Measurements from ENCODE around the gene ADARB2.

The ADARB2 gene

GRCh38 chr10:1595726-1596125, 141.6 kb downstream of the ADARB2 start:
- DNase-seq (ENCODE audit: low read depth) = no peak

GRCh38 chr10:1595242-1595600, 142.1 kb downstream of the ADARB2 start:
- DNase-seq (ENCODE audit: low read depth) = no peak

GRCh38 chr10:1594372-1595241, 142.7 kb downstream of the ADARB2 start:
- no peak for DNase-seq (ENCODE audit: low read depth)

DNA sequence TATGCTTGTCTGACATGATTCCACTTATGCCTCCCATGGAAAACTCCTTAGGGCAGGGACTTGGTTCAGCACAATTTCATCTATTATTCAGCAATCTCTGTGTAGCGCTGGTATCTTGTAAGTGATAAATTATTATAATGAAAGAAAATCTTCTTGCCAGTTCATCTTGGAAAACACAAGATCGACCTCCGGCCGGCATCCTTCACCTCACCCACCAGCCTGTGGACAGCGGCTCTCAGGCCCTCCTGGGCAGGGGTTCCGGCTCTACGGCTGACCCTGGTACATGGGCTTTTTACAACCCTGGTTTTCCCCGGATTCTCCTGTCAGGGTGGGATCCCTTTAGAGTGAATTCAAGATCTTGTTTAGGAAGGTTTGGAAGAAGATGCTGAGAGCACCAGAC, 145.6 kb downstream of the ADARB2 start:
- DNase-seq (ENCODE audit: low read depth) = no peak

DNA sequence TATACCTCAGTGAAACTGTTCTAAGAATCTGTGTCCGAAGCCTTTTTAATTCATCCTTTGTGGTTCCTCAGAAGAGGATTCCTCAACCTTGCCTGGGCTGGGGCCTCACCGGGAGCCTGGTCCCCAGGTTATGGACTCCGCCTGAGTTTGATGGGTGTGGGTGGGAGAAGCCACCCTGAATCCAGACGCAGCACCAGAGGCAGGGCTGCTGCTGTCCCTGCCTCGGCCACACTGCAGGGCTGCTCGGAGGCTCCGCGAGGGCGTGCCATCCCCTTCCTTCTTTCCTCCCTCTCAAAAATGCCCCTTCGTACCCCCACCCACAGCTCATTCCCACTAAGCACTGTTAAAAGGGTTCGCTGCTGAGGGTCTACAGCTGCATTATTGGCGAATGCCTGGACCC, 146.3 kb downstream of the ADARB2 start:
- no peak for DNase-seq (ENCODE audit: low read depth)

- DNase-seq (ENCODE audit: low read depth) = no peak
Measured at GRCh38 chr10:1589257-1589656, 148.1 kb downstream of the ADARB2 start.

GRCh38 chr10:1582739-1583138, 154.6 kb downstream of the ADARB2 start:
- DNase-seq (ENCODE audit: low read depth) = no peak

DNA sequence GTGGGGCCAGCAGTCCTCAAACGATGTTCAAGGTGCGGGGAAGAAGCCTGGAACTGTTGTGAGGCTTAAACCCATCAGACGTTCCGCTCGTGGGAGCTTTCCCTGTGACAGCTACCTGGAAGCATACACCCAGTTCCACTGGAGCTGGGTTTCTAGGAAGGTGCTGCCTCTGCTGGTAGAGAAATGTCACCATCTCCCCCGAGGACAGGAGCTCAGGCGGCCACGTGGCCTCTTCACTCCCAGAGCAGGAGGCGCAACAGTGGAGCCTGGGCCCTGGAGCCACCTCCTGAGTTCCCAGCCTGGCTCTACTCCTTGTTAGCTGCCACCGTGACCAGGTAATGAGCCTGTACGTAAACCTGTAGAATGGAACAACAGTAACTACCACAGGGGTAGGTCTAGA, 156.1 kb downstream of the ADARB2 start:
- DNase-seq (ENCODE audit: low read depth) = no peak

DNA sequence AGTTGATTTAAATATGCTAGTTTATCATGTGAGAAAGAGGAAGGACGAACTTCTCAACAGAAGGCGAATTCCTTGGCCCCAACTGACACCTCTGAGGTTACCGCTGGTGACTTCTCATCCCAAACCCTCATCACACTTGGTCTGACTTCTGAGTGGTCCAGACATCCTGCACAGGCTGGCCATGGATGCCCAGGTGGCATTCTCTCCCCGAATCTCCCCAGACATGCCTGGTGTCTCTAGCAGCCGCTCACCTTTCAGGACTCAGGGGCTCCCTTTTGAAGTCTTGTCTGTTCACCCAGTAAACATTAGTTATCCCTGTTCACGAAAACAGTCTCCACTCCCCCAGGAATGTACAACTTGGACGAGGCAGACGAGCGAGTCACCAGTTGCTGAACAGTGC, 157.7 kb downstream of the ADARB2 start:
- no peak for DNase-seq (ENCODE audit: low read depth)

DNA sequence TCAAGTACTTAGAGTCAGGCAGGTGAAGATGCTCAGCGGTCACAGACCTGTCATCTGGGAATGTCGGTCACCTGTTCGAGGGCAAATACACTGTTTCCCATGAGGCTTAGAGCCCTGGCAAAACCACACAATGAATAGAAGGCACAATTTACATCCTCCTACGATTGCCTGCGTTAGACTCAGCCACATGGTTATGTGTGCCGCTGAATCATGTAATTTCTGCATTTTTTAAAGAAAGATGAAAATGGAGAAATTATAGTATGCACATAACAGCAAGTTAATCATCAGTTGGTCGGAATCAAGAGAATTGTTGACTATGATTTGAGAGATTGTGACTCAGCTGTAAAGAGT, 158.2 kb downstream of the ADARB2 start:
- DNase-seq (ENCODE audit: low read depth) = no peak

DNA sequence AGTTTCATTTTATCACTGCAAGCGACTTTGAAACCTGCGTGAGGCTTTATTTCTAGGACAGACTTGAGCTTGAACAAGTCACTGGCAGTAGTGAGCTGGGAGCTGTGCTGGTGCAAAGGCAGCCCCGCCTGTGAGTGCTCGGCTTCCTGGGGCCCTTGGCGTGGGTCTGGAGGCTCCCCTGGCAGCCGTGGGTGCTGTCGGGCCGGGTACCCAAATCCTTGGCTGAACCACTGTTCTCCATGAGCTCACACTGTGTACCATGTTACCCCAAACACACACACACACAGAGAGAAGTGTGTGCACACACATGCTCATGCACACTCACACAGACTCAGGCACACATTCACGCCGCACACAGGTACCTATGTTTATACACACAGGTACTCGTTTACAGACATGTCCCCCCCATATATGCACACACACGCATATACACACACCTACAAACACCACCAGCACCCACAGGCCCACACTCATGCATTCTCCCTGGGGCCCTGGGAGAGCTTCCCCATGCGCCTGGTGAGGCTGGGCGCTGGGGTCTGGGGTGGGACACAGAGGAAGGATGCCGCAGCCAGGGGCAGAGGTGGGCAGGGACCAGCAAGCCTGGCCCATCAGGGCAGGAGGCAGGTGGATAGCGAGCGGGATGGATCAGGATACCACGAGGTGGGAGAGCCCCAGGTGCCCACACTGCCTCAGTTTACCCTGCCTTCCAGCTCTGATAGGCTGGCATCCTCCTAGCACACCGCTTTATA, 158.8 kb downstream of the ADARB2 start:
- no peak for DNase-seq (ENCODE audit: low read depth)

DNA sequence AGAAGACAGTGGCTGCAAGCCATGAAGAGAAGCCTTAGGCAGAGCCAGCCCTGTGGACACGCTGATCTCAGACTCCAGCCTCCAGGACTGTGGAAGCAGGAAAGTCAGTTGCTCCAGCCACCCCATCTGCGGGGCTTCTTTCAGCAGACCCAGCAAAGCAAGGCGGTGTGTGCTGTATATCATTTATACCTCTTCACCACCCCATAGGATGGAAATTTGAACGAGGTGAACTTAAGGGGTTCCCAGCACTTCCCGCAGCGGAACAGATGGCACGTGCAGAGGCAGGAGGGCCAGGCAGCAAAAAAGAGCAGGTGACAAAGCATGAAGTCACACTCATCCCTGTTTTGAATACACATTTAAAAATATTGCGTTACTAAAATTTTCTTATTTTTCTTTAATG, 159.4 kb downstream of the ADARB2 start:
- no peak for DNase-seq (ENCODE audit: low read depth)

GRCh38 chr10:1577373-1577770, 160.0 kb downstream of the ADARB2 start:
- no peak for DNase-seq (ENCODE audit: low read depth)

DNA sequence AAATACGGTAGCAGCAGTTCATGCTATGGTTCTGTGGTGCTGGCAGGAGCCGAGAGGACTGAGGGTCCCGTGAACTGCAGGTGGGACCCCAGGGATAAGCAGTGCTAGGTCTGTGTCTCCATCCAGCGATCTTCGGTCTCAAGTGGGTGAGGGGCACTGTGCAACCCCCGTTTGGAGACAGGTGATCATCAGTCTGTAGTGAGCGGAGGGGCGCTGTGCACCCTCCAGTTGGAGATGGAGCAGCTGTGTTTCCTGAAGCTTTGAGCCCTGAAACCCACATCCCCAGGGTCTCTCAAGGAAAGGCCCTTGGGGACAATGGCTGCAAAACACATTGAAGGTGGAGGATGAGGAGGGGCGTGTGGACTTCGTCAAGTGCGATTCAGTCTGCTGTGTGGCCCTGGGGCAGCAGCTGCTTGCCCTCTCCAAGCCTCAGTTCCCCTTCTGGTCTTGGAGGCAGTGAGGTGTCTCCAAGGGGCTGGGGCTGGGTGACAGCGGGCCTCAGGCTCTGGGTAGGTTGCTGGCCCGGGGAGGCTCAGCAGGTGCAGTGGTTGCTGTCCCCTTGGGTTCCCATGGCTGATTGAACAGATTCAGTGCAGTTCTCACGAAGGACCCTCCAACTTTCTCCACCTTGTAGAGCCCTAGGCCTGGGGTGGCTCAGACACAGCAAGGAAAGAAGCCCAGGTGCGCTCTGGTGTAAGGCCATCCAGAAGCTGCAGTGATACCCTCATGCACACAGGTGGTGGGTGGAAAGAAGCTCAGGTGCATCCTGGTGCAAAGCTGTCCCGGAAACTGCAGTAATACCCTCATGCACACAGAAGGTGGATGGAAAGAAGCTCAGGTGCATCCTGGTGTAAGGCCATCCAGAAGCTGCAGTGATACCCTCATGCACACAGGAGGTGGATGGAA, 160.6 kb downstream of the ADARB2 start:
- DNase-seq (ENCODE audit: low read depth) = no peak

GRCh38 chr10:1575481-1576244, 161.7 kb downstream of the ADARB2 start:
- DNase-seq (ENCODE audit: low read depth) = no peak

GRCh38 chr10:1574719-1575118, 162.6 kb downstream of the ADARB2 start:
- DNase-seq (ENCODE audit: low read depth) = no peak

DNA sequence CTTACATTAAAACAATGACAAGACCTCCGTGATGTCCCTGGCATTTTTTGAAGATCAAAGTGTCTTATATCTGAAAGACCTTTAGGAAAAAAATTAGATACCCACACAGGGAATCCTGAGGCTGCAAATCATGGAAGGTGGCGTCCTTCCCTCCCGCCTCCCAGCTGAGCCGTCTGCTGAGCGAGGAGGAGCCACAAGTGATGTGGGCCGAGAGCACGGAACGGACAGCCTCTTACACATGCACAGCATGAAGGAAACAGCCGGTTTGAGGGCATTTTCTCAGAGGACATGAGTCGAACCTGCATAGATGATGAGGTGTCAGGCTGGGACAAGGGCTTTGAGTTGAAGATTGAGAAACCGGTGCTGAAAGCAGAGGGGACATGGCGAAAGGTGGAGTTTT, 163.3 kb downstream of the ADARB2 start:
- no peak for DNase-seq (ENCODE audit: low read depth)

GRCh38 chr10:1573334-1573969, 163.9 kb downstream of the ADARB2 start:
- DNase-seq (ENCODE audit: low read depth) = no peak

DNA sequence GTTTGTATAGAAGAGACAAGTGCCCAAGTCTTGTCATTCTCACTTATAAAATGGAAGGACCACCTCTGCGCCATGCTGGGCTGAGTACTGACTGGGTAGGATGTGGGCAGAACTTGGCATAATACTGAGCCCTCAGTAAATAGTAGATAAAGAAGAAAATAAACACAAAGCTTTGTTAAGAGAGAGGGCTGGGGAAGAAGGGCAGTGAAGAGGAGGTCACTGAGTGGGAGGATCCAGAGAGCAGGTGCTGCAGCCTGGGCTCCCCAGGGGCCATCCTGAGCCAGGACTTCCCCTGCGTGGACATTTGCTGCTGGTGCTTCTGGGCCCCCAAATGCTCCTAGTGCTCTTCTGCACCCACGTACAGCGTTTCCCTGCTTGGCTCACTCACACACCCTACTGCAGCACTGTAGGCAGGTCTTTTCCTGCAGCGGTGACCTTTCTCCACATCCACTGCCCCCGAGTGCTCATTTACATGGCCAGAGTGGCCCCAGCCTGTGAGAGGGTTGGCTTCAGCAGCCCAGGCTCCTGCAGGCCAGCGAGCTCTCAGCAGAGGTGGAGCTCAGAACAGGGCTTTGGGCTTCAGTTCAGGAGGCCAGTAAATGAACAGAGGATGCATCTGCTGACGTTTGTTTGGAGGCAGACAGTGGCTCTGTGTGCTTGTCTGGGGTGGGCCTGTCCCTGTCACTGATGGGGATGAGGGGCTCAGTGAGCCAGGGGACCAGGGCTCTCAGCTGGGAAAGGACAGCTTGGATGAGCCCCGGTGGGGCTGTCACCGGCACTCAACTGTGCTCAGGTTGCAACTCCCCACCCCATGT, 164.6 kb downstream of the ADARB2 start:
- no peak for DNase-seq (ENCODE audit: low read depth)

- DNase-seq (ENCODE audit: low read depth) = no peak
Measured at GRCh38 chr10:1571587-1572237, 165.6 kb downstream of the ADARB2 start.

All from stimulated activated CD8-positive, alpha-beta memory T cell treated with anti-CD3 and anti-CD28 coated beads, Interleukin-12 subunit alpha, Interleukin-12 subunit beta, amount 100 ng/mL, for 4 hours (primary cell).